Measurements from ENCODE around the gene SMYD3.
A peak's percentile ranks its signal among the peaks of the same experiment; 100 is the strongest.

The SMYD3 gene

DNA sequence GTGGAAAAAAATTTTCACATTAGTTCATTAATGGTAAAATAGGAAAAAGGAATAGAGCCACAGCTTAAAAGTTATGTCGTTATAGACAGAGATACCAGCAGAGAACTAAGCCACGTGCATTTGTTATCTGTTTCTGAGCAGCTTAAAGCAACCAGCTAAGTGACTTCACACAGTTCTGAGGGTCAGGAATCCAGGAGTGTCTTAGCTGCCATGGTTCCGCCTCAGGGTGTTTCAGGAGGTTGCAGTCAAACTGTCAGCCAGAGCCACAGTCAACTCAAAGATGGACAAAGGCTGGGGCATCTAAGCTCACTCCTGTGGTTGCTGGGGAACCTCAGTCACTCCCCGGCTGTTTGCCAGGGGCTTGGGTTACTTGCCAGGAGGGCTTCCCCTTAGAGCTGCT, 515.8 kb downstream of the SMYD3 start:
- DNase-seq (ENCODE audit: low read depth): no peak

DNA sequence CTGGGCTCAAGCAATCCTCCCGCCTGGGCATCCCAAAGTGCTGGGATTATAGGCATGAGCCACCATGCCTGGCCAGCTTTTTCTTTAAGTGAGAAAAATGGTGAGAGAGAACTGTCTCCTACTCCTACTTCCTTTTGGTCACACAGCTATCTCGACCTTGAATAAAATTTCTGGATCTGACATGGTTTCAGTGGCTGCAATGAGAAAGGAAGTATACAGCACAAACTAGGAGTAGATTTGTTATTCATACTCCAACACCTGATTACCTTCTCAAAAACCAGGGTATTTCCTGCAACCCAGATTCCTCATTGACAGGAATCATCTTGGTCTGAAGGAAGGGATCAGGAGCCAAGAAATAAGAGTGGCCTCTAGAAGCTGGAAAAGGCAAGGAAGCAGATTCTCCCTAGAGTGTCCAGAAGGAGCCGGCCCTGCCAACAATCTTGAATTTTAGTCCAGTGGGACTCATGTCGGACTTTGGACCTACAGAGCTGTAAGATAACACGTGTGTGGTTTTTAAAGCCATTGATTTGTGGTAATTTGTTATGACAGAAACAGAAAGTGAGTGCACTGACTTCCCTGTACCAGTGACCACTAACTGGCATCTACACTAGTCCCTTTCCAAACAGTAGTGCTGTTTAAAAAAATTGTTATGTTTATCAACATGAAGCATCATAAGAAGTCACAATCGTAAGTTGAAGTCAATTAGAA, 516.6 kb downstream of the SMYD3 start:
- TF ChIP-seq, protein P1, sequence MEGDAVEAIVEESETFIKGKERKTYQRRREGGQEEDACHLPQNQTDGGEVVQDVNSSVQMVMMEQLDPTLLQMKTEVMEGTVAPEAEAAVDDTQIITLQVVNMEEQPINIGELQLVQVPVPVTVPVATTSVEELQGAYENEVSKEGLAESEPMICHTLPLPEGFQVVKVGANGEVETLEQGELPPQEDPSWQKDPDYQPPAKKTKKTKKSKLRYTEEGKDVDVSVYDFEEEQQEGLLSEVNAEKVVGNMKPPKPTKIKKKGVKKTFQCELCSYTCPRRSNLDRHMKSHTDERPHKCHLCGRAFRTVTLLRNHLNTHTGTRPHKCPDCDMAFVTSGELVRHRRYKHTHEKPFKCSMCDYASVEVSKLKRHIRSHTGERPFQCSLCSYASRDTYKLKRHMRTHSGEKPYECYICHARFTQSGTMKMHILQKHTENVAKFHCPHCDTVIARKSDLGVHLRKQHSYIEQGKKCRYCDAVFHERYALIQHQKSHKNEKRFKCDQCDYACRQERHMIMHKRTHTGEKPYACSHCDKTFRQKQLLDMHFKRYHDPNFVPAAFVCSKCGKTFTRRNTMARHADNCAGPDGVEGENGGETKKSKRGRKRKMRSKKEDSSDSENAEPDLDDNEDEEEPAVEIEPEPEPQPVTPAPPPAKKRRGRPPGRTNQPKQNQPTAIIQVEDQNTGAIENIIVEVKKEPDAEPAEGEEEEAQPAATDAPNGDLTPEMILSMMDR (IDR thresholded peaks at IDR 0.05; ENCODE audit: insufficient read depth, low read depth, low read length, missing control alignments): no peak
- DNase-seq (ENCODE audit: low read depth): peak; percentile 59

More for the DNA sequence above, 515.8 kb downstream of the SMYD3 start:
- TF ChIP-seq, protein P1 (IDR thresholded peaks at IDR 0.05; ENCODE audit: insufficient read depth, low read depth, low read length, missing control alignments): no peak
- H3K4me3 ChIP-seq (ENCODE audit: low read depth, low read length): no peak overlapping the region

DNA sequence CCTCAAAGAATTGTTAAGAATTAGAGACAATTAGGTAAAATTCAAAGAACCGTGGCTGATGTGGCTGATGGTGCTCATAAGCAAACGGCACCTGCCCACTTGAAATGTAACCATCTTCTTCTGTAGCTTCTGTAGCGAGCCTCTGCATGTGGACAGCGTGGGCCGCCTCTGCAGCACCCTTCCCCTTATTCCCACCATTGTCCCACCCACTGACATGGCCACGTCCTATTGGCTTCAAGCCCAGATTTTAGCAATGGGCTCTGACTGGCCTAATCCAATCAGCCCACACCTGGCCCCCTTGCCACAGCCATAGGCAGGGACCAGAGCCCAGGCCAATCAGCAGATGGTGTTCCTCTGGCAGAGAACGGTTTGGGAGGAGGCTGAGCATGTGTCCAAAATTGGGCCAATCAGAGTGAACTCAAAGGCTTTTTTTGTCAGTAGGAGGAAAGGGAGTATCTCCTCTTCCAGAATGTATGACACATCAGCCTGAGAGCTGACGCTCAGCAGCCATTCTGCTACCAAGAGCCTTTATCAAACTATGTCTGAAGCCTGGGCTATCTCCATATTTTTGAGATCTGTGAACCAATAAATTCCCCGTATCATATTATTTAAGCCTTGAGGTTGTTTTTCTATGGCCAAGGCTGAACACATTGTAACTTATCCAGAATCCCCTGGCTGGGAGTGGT, 518.5 kb downstream of the SMYD3 start:
- TF ChIP-seq, protein P1 (IDR thresholded peaks at IDR 0.05; ENCODE audit: insufficient read depth, low read depth, low read length, missing control alignments): no peak
- no peak overlapping the region for H3K4me3 ChIP-seq (ENCODE audit: low read depth, low read length)
- no peak for DNase-seq (ENCODE audit: low read depth)

More for the DNA sequence above, 516.6 kb downstream of the SMYD3 start:
- no peak overlapping the region for H3K4me3 ChIP-seq (ENCODE audit: low read depth, low read length)

DNA sequence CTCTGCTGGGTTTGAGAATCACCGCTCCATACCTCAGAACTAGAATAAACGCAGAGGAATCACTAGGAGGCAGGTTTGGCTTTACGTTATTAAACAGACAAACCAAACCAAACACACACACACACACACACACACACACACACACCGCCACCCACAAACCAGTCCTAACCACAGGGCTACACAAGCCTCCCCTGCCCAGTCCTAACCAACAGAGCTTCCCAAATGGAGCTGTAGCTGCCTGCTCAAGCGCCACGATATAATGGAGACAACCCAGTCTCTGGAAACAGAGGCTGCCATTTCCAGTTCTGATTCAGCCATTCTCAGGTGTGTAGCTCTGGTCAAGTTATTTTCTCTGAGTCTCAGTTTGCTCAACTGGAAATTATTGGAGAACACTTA, 519.1 kb downstream of the SMYD3 start:
- no peak for DNase-seq (ENCODE audit: low read depth)
- TF ChIP-seq, protein P1 (IDR thresholded peaks at IDR 0.05; ENCODE audit: insufficient read depth, low read depth, low read length, missing control alignments): no peak

DNA sequence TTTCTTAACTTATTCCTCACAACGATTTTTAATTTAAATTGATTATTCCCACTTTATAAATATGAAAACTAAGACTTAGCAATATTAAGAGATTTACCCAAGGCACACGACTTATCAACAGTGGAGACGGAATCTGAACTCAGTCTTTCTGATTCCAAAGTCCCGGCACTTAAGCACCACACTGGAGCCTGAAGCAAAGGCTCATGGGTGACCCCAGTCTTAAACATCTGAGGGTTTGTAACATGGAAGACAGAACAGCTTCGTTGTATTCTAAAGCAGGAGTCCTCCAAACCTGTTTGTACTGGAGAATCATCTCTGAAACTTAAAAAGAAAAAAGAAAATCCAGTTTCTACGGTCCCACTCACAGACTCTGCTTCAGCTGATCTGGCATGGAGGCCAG, 519.5 kb downstream of the SMYD3 start:
- no peak for DNase-seq (ENCODE audit: low read depth)

More for the DNA sequence above, 519.1 kb downstream of the SMYD3 start:
- H3K4me3 ChIP-seq (ENCODE audit: low read depth, low read length): no peak overlapping the region

DNA sequence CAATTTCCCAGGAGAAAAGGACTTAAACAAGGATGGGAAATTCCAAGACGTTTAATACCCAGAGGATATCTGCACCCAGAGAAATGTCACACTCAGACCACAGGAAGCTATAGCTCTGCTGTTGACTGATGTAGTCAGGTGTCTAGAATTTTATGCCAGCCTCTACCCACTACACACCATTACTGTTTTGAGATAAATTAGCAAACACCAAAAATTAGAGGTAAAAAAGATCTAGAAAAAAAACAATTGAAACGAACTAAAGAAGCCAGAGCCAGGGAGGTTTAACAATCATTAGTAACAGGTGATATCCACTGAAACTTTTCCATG, 519.9 kb downstream of the SMYD3 start:
- no peak overlapping the region for H3K4me3 ChIP-seq (ENCODE audit: low read depth, low read length)
- TF ChIP-seq, protein P1 (IDR thresholded peaks at IDR 0.05; ENCODE audit: insufficient read depth, low read depth, low read length, missing control alignments): no peak
- DNase-seq (ENCODE audit: low read depth): no peak

More for the DNA sequence above, 519.5 kb downstream of the SMYD3 start:
- TF ChIP-seq, protein P1 (IDR thresholded peaks at IDR 0.05; ENCODE audit: insufficient read depth, low read depth, low read length, missing control alignments): no peak
- no peak overlapping the region for H3K4me3 ChIP-seq (ENCODE audit: low read depth, low read length)
